GM19395 (cell line): ENCODE results near the gene CYP2A7.
"Not testable (repeated sequence)": the region's sequence is repeated elsewhere in the genome, so short reads cannot be mapped to it uniquely, and the experiment has no call there.

Source experiments
- ATAC-seq: cut with Tn5 transposase; IDR thresholded peaks from one replicate; pipeline ENCODE4 v1.9.1; 2021; ENCODE audit warnings: mild to moderate bottlenecking, moderate library complexity; ENCODE audit not compliant: unreplicated experiment

Gene CYP2A7

GRCh38 chr19:40842997-40843652 is 38.9 kb downstream of the CYP2A7 start:
- ATAC-seq: not testable (repeated sequence)

DNA sequence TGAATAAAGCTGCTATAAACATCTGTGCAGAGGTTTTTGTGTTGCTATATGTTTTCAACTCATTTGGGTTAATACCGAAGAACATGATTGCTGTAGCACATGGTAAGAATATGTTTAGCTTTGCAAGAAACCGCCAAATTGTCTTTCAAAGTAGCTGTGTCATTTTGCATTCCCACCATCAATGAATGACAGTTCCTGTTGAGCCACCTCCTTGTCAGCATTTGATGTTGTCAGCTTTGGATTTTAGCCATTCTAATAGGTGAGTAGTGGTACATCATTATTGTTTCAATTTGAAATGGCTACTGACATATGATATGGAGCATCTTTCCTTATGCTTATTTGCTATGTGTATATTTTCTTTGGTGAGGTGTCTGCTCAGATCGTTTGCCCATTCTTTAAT is 40.0 kb downstream of the CYP2A7 start:
- not testable (repeated sequence) for ATAC-seq

- not testable (repeated sequence) for ATAC-seq
Measured at GRCh38 chr19:40838477-40838876, 43.6 kb downstream of the CYP2A7 start.

GRCh38 chr19:40836754-40837429 is 45.1 kb downstream of the CYP2A7 start:
- ATAC-seq: no peak

DNA sequence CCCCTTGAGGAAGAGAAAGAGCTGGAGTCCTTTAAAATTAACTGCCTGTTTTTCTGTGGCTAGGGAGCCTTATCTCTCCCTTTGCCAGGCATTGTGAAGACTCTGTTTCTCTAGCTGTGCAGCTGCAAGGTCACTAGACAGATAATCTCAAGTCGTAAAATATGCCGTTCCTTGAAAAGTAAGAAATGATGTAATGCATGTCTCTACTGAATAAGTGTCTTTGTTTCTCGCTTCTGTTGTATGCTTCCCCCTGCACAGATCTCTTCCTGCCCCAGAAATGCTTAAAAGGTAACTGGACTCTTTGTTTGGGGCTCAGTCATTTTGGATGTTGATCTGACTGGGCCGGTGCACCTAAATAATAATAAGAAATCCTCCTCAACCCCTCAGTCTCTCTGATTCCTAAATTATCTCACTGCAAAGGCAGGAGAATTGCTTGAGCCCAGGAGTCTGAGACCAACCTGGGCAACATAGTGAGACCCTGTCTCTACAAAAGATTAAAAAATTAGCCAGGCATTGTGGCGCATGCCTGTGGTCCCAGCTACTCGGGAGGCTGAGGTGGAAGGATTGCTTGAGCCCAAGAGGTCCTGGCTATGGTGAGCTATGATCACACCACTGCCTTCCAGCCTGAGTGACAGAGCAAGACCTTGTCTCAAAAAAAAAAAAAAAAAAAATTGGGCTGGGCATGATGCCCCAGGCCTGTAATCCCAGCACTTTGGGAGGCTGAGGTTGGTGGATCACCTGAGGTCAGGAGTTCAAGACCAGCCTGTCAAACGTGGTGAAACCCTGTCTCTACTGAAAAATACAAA is 48.1 kb downstream of the CYP2A7 start:
- not testable (repeated sequence) for ATAC-seq

DNA sequence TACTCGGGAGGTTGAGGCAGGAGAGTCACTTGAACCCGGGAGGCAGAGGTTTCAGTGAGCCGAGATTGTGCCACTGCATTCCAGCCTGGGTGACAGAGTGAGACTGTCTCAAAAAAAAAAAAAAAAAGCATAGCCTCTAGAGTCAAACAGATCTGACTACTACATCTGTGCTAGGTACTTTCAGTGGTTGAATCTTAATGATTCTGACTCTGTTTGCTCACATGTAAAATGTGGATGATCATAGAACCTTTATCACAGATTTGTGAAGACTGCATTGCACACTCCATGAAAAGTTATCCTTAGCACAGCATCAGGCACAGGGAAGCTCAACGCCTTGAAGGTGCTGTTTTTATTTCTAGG is 49.6 kb downstream of the CYP2A7 start:
- ATAC-seq: not testable (repeated sequence)

- no peak for ATAC-seq
Measured at GRCh38 chr19:40831502-40832430, 50.3 kb downstream of the CYP2A7 start.

DNA sequence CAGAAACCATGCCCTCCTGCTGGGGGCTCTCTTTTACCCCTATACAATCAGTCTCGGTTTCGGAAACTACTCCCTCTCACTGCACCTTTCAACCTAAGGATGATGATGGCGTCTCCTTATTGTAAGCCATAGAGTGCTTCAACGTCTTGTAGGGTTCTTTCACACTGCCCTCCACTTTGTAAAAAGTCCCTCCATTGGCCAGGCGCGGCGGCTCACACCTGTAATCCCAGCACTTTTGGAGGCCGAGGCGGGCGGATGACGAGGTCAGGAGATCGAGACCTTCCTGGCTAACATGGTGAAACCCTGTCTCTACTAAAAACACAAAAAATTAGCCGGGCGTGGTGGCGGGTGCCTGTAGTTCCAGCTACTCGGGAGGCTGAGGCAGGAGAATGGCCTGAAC is 51.3 kb downstream of the CYP2A7 start:
- not testable (repeated sequence) for ATAC-seq

DNA sequence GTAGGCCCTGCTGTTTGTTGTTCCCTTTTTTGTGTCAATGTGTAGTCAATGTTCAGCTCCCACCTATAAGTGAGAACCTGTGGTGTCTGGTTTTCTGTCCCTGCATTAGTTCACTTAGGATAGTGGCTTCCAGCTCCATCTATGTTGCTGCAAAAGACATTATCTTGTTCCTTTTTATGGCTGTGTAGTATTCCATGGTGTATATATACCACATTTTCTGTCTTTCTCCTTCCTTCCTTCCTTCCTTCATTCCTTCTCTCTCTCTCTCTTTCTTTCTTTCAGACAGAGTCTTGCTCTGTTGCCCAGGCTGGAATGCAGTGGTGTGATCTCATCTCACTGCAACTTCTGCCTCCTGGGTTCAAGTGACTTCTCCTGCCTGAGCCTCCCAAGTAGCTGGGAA is 52.8 kb downstream of the CYP2A7 start:
- ATAC-seq: no peak

- ATAC-seq: no peak
Measured at GRCh38 chr19:40827386-40828247, 54.4 kb downstream of the CYP2A7 start.

DNA sequence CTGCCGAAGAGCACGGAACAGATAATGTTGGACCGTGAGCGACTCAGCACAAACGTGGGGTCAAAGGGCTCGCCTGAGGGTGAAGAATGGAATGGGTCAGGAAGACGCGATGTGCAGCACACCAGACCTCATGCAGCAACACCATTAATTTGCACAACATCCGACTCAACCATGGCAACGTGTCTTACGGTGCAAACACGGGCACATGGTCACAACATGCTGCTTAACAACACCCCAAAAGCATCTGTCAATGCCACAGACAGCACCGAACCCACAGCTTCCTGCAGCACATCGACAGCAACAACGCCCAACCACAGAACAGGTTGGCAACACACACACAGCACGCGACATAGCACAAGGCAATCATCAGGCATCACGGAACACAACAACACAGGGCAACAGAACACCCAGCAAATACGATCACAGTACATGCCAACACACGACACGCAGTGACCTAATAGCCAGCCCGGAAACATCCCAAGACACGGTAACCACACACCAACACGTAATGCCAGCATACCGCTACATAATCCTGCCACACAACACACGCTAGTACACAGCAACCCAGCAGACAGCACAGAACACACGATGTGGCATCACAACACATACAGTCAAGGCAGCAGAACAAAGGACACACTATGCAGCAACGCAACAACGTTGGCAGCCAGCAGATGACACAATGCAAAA is 55.2 kb downstream of the CYP2A7 start:
- not testable (repeated sequence) for ATAC-seq

- ATAC-seq: not testable (repeated sequence)
Measured at GRCh38 chr19:40826312-40826698, 55.7 kb downstream of the CYP2A7 start.

GRCh38 chr19:40825460-40826095 is 56.5 kb downstream of the CYP2A7 start:
- ATAC-seq: not testable (repeated sequence)
